CD4-positive, alpha-beta T cell treated with Interleukin-6 at 100 ng/mL for 8 hours (primary cell): ENCODE measurements around the gene RTEL1.
"Not testable (repeated sequence)": the region's sequence is repeated elsewhere in the genome, so short reads cannot be mapped to it uniquely, and the experiment has no call there.

Source experiments
- DNase-seq: peaks from one replicate; pipeline ENCODE4 v3.0.0-alpha.2; 2020; ENCODE audit warnings: mixed read lengths, low spot score

RTEL1 gene

GRCh38 chr20:63628246-63628975 lies 29.7 kb upstream of the RTEL1 start:
- DNase-seq, result peak; percentile 65

- DNase-seq, result not testable (repeated sequence)
Observed at GRCh38 chr20:63630956-63631355, 27.2 kb upstream of the RTEL1 start.

- DNase-seq, result not testable (repeated sequence)
Observed at GRCh38 chr20:63631426-63631825, 26.7 kb upstream of the RTEL1 start.

DNA sequence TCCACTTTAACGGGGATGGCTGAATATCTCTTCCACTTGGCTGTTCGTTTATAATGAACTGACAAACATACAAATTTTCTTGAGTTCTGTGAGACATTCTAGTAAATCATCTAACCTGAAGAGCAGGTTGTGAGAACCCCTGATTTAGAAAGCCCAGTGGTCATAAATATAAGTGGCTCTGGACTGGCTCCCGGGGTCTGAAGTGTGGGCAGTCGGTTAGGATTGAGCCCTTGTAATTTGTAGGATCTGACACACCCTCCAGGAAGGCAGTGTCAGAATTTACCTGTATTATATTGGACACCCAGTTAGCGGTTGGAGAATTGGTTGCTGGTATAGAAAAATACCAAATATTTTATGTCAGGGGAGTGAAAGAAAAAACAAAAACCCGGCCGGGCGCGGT lies 24.4 kb upstream of the RTEL1 start:
- DNase-seq, result no peak

- DNase-seq, result peak; percentile 84
Observed at GRCh38 chr20:63635431-63636141, 22.5 kb upstream of the RTEL1 start.

DNA sequence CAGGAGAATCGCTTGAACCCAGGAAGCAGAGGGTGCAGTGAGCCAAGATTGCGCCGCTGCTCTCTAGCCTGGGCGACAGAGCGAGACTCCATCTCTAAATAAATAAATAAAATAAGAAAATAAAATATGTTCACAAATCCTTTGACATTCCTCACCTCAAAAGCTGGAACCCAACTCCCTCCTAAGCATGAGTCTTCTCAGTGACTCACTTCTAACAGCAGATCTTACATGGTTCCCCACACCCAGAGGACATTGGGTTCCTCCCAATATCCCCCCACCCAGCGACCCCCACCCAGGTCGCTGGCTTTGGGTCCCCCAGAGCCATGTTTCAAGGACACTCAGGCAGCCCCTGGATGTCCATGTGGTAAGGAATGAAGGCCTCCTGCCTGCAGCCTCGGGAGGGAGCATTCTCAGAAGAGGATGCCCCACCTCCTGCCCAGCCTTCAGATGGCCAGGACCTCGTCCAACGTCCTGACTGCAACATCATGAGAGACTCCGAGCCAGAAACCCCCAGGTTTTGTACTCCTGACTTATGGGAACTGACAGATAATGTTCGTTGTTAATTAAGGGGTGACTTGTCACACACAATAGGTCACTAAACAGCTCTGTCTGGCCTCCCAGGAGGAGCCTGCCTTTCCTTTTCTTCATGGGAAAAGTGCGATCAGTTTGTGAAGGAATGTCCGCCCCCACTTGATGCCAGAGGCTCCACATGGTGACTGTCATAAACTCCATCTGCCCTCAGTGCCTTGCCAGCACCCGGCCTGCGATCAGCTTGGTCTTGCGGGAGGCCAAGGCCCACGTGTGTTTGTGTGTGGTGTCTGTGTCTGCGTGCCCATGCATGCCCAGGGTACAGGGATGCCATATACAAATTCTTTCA lies 21.1 kb upstream of the RTEL1 start:
- no peak for DNase-seq

DNA sequence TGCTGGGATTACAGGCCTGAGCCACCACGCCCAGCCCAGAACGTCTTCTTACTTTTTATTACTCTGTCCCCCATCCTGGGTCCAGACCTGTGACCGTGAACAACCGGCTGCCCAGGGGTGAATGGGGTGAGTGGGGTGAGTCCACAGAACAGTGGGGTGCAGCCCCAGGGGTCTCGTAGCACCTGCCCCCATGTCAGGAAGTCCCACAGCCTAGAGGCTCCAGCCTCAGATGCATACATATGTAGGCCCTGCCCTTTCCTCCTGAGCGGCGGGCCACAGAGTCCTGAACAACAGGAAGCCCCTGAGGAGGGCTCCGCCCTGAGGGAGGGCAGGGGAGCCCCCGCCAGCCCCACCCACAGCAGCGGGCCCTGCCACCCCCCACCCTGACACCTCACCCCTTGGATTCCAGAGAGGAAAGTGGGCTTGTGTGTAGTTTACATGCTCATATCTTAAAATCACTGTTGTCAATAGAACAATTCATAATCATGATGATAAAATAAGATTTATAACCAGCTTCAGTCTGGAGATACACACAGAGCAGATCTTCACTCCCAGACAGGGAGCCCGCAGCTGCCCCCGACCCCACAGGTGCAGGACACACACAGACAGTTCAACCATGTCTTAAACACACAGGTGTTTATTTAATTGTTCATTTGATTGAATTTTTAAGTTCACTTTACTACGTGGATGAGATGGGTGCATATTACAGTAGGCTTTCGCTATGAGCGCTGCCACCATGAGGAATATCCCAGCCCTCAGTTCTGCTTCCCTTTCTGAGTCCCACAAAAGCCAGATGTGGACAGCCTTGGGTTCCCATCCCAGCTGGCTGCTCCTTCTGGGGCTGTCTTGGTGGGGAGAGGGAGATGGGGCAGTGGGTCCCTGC lies 18.8 kb upstream of the RTEL1 start:
- peak; percentile 89 for DNase-seq

DNA sequence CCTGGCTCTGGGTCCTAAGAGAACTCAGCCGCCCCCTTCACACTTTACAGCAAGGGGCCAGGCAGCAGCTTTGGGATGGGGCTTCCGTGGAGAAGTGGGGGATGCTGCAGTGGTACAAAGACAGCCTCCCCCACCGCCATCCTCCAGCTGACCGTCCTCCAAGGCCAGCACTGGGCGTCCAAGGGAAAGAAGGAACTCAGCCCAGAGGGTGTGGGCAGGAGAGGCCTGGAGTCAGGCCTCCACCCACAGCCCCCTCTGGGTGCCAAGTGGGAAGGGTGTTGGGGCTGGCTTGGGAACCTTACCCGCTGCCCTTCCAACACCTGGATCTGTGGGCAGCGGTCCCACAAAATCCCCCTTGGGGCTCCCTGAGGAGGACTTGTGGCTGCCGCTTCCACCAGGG lies 18.0 kb upstream of the RTEL1 start:
- no peak for DNase-seq

DNA sequence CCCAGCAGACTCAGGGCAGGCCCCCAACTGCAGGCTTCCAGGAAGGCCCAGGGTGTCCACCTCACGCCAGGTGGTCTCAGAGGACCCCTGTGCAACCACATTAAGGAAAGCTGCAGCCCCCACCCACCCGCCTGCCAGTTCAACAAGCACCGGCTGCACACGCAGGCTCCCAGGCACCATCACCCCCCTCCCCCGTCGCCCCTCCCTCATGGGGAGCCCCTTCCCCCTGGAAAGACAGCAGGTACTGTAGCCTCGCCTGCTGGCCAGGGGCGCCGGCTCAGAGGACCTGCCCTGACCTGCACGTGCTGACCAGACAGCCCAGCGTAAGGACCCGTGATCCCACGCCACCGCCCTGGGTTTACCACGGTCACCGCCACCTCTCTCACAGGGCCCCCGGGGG lies 17.4 kb upstream of the RTEL1 start:
- not testable (repeated sequence) for DNase-seq

GRCh38 chr20:63641146-63641791 lies 16.8 kb upstream of the RTEL1 start:
- DNase-seq, result peak; percentile 61

- peak; percentile 99 for DNase-seq
Observed at GRCh38 chr20:63641792-63642523, 16.2 kb upstream of the RTEL1 start.

GRCh38 chr20:63642527-63643247 lies 15.4 kb upstream of the RTEL1 start:
- DNase-seq, result no peak

GRCh38 chr20:63643499-63643898 lies 14.6 kb upstream of the RTEL1 start:
- DNase-seq, result no peak

DNA sequence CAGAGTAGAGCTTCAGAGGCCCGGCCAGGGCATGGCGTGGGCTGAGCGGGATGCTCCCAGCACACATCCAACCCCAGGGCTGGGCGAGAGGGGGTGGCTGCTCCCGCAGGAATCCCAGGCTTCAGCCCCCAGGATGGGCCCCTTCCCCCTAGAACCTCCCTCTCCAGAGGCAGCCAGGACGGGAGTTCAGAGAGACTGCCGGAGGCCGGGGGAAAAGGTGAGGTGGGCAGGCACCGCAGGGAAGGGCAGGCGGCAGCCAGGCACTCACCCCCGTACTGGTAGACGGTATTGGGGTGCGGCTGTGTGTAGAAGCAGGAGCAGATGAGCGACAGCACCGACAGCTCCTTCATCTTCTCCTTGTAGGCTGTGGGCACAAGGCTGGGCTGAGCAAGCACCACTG lies 14.2 kb upstream of the RTEL1 start:
- DNase-seq, result no peak

DNA sequence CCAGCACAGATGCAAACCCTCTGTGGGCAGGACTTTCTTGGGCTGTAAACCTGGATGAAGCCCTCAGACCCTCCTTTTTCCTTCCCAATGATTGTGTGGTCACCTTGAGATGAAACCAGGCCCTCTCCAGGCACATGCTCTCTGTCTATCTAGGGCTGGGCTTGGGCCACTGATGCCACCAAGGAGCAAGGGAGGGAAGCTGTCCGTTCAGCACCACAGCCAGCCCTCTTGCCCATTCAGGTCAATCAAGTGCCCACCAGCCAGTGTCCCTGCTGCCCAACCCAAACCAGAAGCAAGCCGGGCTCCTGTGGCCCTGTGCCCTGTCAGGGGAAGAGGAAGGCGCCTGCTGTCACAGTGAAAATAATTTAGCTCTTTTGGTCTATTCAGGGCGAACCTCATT lies 12.9 kb upstream of the RTEL1 start:
- no peak for DNase-seq

DNA sequence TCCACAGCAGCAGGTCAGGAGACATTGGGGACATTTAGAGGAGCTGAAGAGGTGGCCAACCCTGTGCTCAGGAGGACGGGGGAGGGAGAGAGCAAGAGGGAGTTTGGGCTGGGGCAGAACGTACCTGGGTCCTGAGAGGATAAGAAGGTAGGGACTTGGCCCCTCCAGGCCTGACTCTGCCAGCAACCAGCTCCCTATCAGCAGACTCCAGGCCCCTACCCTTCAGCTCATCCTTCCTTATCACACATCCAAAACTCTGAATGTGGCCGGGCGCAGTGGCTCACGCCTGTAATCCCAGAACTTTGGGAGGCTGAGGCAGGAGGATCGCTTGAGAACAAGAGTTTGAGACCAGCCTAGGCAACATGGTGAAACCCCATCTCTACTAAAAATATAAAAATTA lies 9.9 kb upstream of the RTEL1 start:
- no peak for DNase-seq

DNA sequence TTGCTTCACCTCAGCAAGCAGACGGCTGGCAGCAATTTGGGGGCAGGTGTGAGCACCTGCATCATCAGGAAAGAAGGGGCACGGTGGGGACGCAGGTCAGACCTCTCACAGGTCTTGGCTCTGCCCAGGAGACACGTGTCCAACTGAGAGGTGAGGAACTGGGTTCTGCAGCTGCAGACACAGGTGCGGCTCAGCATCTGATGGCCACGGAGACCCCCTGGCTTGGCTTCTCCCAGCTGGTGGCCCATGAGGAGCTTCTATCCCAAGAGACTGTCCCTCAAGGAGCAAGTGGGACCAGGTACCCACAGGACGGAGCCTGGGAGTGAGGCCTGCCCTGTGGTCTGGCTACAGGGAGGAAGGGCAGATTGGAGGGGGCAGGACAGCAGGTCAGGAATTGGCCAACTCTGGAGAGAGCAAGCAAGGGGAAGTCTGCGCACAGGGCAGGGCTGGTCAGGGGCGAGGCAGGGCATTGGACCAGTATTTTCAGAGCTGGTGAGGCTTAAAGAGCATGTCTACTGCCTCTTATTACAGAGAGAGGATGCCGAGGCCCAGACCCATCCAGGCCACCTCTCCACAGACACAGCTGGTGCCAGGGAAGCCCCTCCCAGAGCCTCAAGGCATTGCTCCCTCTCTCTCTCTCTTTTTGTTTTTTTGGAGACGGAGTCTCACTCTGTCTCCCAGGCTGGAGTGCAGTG lies 9.1 kb upstream of the RTEL1 start:
- DNase-seq, result no peak

DNA sequence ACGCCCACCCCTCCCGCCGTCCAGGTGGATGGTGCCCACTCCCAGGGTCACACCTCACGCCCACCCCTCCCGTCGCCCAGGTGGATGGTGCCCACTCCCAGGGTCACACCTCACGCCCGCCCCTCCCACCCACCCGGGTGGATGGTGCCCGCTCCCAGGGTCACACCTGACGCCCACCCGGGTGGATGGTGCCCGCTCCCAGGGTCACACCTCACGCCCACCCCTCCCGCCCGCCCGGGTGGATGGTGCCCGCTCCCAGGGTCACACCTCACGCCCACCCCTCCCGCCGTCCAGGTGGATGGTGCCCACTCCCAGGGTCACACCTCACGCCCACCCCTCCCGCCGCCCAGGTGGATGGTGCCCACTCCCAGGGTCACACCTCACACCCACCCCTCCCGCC lies 7.6 kb upstream of the RTEL1 start:
- DNase-seq, result not testable (repeated sequence)

- DNase-seq, result no peak
Observed at GRCh38 chr20:63651942-63652191, 6.2 kb upstream of the RTEL1 start.
